ENCODE results near the gene MEF2A.

Gene MEF2A

GRCh38 chr15:99547517-99547916 lies 18.3 kb upstream of the MEF2A start:
- no peak for DNase-seq
- no peaks in the 10 kb centered on the region for H3K9me3 Mint-ChIP-seq

DNA sequence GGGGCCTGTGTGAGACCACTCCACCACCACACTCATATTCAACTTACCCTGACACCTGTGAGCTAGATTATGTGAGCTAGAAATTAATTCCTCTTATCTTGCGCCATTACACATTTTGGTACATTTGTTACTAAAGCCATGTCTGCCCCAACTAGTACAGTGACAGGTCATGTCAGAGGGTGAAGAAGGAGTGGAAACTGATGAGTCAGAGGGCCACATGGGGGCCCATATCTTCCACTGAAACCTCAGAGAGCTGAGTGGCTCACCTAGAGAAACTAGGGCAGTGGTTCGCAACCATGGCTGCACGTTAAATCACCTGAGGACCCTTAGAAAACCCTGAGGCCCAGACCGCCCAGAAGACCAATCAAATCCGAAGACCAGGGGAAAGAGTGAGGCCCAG lies 15.7 kb upstream of the MEF2A start:
- no peaks in the 10 kb centered on the region for H3K9me3 Mint-ChIP-seq
- H3K27ac Mint-ChIP-seq: no peak overlapping the region
- H3K36me3 Mint-ChIP-seq (ENCODE audit: low read depth): no peaks in the 10 kb centered on the region
- no peaks in the 10 kb centered on the region for H3K4me1 Mint-ChIP-seq
- H3K4me3 Mint-ChIP-seq: no peak overlapping the region
- peaks cover 11% of the 10 kb centered on the region for H3K27me3 Mint-ChIP-seq (ENCODE audit: low read depth, poor library complexity)
- no peak for DNase-seq
- TF ChIP-seq, protein P1, sequence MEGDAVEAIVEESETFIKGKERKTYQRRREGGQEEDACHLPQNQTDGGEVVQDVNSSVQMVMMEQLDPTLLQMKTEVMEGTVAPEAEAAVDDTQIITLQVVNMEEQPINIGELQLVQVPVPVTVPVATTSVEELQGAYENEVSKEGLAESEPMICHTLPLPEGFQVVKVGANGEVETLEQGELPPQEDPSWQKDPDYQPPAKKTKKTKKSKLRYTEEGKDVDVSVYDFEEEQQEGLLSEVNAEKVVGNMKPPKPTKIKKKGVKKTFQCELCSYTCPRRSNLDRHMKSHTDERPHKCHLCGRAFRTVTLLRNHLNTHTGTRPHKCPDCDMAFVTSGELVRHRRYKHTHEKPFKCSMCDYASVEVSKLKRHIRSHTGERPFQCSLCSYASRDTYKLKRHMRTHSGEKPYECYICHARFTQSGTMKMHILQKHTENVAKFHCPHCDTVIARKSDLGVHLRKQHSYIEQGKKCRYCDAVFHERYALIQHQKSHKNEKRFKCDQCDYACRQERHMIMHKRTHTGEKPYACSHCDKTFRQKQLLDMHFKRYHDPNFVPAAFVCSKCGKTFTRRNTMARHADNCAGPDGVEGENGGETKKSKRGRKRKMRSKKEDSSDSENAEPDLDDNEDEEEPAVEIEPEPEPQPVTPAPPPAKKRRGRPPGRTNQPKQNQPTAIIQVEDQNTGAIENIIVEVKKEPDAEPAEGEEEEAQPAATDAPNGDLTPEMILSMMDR (IDR thresholded peaks at IDR 0.05): no peak

More at GRCh38 chr15:99547517-99547916, 18.3 kb upstream of the MEF2A start:
- Mint-ChIP-seq H3K27me3 (ENCODE audit: low read depth, poor library complexity) (peaks cover 11% of the 10 kb centered on the region), H3K36me3 (ENCODE audit: low read depth) (no peaks in the 10 kb centered on the region), H3K4me3 (no peak overlapping the region), H3K27ac (no peak overlapping the region), H3K4me1 (no peaks in the 10 kb centered on the region)
- TF ChIP-seq, protein P1 (IDR thresholded peaks at IDR 0.05): no peak

- TF ChIP-seq, protein P1 (IDR thresholded peaks at IDR 0.05): no peak
- no peaks in the 10 kb centered on the region for H3K36me3 Mint-ChIP-seq (ENCODE audit: low read depth)
- no peaks in the 10 kb centered on the region for H3K9me3 Mint-ChIP-seq
- no peak overlapping the region for H3K4me3 Mint-ChIP-seq
- peaks cover 11% of the 10 kb centered on the region for H3K27me3 Mint-ChIP-seq (ENCODE audit: low read depth, poor library complexity)
- no peak for DNase-seq
- no peaks in the 10 kb centered on the region for H3K4me1 Mint-ChIP-seq
- no peak overlapping the region for H3K27ac Mint-ChIP-seq
Measured at GRCh38 chr15:99552111-99552510, 13.7 kb upstream of the MEF2A start.

DNA sequence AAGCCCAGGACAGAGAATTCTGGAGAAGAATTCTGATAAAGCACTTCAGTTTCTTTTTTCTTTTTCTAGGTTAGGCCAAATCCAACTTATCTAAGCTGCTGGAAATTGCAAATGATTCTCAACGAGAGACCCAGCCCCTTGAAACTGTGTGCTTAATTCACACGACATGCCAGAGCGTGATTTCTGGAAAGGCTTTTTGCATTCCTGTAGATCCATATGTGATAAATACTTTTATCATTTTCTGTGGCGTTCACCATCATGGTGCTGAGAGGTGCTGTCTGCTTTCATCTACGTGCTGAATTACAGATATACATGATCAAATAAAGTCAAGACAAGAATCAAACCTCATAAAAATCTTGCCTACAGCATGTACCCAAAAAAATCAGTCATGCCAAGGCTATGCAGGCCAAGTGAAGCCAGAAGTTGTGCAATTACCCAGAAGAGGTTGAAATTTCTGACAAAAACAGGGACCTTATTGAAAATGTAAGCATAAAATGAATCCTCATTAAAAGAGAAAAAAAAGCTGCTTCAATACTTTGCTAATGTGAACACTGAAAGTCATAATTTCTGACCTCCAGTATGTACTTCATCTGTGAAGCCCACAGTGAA lies 10.8 kb upstream of the MEF2A start:
- no peaks in the 10 kb centered on the region for H3K4me1 Mint-ChIP-seq

DNA sequence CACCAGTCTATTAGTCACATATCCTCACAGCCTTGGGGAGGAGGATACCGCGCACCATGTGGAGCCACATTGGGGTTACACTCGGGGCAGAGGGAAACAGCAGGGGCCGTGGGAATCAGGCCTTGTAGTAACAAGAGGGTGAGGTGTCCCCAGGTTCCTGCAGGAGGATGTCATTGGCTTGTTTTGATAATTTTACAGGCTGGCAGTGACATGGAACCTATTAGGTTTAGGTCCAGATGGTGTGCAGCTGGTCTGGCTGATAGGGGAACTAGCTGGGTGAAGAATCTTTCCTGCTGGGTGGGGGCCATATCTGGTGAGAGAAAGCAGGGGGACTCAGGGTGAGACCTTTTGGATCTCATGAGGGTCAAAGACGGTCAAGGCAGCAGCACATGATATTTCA lies 9.8 kb upstream of the MEF2A start:
- H3K4me3 Mint-ChIP-seq: no peak overlapping the region
- no peak overlapping the region for H3K27ac Mint-ChIP-seq
- TF ChIP-seq, protein P1 (IDR thresholded peaks at IDR 0.05): no peak
- DNase-seq: no peak
- no peaks in the 10 kb centered on the region for H3K4me1 Mint-ChIP-seq
- no peaks in the 10 kb centered on the region for H3K9me3 Mint-ChIP-seq
- H3K36me3 Mint-ChIP-seq (ENCODE audit: low read depth): no peaks in the 10 kb centered on the region
- peaks cover 6% of the 10 kb centered on the region for H3K27me3 Mint-ChIP-seq (ENCODE audit: low read depth, poor library complexity)

More for the DNA sequence above, 10.8 kb upstream of the MEF2A start:
- TF ChIP-seq, protein P1 (IDR thresholded peaks at IDR 0.05): no peak
- Mint-ChIP-seq H3K27ac (no peak overlapping the region), H3K4me3 (no peak overlapping the region), H3K27me3 (ENCODE audit: low read depth, poor library complexity) (peaks cover 1% of the 10 kb centered on the region), H3K36me3 (ENCODE audit: low read depth) (no peaks in the 10 kb centered on the region), H3K9me3 (no peaks in the 10 kb centered on the region)
- DNase-seq: no peak

DNA sequence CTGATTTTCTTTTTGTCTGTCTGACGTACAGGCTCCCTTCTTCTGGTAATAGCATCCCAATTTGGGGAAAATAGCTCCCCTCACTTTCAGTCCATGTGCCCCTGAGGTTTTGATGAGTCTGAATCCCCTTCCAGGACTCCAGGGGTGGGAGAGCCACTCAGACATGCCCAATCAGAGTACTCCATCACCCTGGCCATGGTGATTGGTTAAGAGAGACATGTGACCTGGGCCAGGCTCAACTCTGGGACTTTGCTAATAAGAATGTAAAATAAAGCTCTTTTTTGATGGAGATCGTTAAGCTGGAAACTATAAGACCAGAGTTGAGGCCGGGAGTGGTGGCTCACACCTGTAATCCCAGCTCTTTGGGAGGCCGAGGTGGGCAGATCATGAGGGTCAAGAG lies 9.2 kb upstream of the MEF2A start:
- H3K27ac Mint-ChIP-seq: no peak overlapping the region
- TF ChIP-seq, protein P1 (IDR thresholded peaks at IDR 0.05): no peak
- no peak for DNase-seq
- peaks cover 6% of the 10 kb centered on the region for H3K27me3 Mint-ChIP-seq (ENCODE audit: low read depth, poor library complexity)
- no peak overlapping the region for H3K4me3 Mint-ChIP-seq
- no peaks in the 10 kb centered on the region for H3K9me3 Mint-ChIP-seq
- no peaks in the 10 kb centered on the region for H3K36me3 Mint-ChIP-seq (ENCODE audit: low read depth)
- peaks cover under 1% of the 10 kb centered on the region for H3K4me1 Mint-ChIP-seq

All from nephron progenitor cell (in vitro differentiated cells).